GM18870 (cell line): ENCODE measurements around the gene NFS1.
"Not testable (repeated sequence)": the region's sequence is repeated elsewhere in the genome, so short reads cannot be mapped to it uniquely, and the experiment has no call there.

Experiments
- ATAC-seq: cut with Tn5 transposase; IDR thresholded peaks from one replicate; pipeline ENCODE4 v1.9.1; 2021; ENCODE audit warnings: moderate library complexity; ENCODE audit not compliant: unreplicated experiment

Gene NFS1

GRCh38 chr20:35710039-35710438 is 10.9 kb upstream of the NFS1 start:
- ATAC-seq: no peak

DNA sequence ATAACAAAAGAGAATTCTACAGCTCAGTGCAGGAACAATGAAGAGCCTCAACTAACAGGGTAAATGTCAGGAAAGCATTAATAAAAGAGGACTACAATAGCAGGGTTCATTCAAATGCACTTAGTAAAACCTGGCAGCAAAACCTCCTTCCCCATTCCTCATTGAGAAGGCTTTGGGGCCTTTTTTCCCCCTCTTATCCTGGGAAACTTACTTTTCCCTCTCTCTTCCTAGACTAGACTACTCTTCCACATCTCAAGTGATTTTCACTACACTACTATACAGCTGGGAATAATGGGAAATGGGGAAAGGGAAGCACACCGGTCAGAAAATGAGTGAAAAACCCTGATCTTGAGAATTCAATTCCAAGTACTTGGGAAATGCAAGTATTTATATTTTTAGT is 10.1 kb upstream of the NFS1 start:
- ATAC-seq: no peak

DNA sequence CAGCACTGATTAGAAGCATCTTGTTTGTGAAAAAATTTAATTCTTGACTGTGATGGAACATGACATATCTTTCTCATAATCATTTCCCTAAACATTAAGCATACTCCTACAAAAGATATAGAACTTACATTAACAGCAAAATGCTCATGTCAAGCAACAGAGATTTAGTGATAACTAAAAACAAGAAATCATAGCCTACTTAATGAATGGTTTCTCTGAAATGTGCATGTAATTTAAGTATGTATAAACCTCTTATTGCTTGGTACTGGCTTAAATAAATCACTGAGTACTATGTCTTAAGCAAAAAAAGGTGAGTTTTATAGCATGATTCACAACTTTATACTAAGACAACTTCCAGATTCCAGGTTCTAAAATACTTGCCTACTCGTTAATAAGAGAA is 9.3 kb upstream of the NFS1 start:
- no peak for ATAC-seq

- ATAC-seq: not testable (repeated sequence)
These were observed 7.7 kb upstream of the NFS1 start for GRCh38 chr20:35706591-35707529.

DNA sequence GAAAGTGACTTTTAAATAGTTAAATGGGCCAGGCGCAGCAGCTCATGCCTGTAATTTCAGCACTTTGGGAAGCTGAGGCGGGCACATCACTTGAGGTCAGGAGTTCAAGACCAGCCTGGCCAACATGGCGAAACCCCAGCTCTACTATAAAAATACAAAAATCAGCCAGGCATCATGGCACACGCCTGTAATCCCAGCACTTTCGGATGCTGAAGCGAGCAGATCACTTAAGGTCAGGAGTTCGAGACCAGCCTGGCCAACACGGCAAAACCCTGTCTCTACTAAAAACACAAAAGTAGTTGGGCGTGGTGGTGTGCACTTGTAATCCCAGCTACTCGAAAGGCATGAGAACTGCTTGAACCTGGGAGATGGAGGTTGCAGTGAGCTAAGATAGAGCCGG is 6.7 kb upstream of the NFS1 start:
- ATAC-seq: not testable (repeated sequence)

DNA sequence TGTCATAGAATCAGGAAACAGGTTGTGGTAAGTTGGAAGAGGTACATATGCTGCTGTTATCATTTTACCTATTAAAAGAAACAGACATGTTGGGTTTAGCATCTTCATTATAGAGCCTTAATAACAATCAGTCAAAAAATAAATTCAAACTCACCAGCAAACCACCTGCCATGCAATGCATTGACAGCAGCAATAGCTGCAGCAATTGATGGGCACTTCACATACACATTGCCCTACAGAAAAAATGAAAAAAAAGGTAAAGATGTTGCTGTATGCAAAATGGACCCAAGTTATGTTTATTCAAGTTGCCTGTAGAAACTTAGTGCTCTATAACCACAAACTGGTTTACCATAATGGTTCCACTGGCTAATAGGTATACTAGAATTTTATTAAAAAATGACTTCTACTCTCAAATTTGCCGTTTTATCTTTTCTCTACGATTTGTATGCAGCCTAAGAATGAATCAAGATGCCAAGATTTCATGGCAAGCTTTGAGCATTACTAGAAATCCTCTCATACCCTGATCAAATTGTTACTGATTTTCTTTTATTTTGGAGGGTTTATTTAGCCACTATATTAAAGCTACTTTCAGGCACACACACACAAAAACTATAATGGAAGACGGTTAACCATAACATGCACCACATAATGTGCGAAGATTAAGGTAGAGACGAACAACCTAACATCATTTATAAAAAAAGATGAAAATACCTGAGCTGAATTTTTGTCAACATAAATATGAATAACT is 5.5 kb upstream of the NFS1 start:
- no peak for ATAC-seq

DNA sequence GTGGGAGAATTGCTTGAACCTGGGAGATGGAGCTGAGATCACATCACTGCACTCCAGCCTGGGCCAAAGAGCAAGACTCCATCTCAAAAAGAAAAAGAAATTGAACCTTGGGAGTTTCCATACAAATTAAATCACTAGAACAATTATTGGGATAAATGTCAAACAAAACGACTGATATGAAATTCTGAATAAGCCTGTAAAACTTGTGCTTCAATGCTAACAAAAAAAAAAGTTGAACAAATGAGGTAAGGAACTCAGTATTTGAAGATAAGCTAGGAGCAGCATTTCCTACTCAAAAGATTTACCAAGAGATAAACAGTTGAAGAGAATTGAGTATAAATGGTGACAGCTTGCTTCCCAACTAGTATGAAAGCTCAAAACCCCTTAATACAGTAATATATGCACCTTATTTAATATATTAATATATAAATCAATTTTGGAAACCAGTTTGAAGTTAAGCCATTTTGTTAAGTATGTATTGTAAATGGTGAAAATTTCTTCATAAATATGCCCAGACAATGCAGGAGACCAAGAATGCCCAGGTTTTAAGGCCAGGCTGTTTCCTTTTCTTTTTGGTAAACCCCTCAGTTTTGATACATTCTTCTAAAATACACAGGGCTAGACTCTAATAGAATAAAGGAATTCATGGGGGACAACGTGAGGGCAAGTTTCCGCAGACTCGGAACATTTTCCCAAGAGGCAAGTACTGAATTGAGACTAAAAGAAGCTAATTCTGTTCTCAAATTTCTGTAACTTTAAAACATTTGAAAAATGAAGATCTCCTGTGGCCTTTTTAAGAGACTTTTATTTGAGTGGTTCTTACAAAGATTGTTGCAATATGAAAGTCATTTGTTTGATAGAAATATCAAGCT is 3.9 kb upstream of the NFS1 start:
- ATAC-seq: no peak

DNA sequence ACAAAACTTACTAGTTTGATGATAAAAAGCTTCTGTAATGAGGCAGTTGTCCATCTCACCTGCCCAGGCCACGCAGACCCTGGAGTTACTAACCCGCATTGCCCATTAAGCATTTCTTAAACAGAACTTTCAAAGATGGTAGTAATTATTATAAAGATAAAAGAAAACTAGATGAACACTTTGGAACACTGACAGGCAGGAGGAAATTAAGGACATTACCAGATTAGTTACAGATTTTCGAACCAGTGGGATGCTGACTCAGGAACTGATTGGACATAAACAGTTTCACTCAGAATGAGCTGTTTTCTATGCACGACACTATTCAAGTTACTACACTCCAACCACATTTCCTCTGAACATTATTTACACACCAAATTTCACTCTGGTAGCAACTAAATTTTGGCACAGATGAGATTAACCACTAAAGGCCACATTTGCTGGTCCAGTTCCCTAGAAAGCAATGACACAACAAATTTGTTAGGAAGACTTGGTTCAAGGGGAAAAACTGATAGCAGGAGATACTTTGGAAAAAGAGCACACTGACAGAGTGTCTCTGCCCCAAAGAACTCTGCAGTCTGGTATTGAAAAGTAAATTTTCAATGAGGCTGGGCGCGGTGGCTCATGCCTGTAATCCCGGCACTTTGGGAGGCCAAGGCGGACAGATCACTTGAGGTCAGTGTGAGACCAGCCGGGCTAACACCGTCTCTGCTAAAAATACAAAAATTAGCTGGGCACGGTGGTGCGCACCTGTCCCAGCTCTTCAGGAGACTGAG is 3.1 kb upstream of the NFS1 start:
- no peak for ATAC-seq

DNA sequence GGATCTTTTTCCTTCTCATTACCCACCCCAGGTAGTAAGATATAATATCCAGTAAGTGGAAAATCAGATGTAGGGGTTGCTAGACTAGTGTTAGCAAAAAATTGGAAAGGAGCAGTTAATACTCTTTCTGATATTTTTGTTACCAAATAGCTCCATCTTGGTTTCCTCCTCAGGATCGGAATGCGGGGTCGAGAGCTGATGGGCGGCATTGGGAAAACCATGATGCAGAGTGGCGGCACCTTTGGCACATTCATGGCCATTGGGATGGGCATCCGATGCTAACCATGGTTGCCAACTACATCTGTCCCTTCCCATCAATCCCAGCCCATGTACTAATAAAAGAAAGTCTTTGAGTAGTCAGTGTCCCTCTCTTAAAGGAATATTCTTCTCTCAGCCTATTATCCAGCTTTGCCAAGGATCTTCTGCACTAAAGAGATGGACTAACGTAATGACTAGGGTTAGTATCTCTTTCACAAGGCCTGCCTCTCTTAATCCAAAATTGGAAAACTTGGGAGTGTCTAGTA is 1.5 kb upstream of the NFS1 start:
- ATAC-seq: no peak

DNA sequence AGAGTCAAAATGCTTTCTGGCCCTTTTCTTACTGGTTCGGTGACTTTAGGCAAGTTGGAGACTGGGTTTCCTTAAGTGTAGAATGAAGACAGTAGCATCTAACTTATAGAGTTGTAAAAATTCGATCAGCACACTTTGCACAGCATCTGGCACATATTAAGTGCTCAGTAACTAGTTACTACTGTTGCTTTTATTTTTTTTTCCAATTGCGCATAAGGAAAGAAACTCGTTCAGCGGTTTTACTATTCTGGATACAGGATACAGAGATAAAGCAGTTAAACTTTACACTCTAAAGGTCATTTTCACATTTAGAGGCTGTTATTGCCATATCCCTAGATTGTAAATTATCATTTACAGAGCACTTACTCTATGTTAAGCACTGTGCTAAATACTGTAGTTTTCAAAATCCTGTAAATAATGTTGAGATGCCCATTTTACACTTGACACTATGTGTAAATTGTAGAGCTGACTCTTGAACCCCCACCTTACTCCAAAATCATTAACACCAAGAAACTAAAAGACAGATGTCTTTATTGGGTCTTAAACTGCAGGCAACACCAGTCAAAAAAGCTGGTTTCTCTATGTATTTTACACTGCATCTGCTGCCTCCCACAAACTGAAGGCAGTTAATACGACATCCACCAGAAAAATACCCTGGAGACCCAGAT is 939 bp upstream of the NFS1 start:
- no peak for ATAC-seq

- no peak for ATAC-seq
These were observed 640 bp downstream of the NFS1 start for GRCh38 chr20:35698298-35699126.

- no peak for ATAC-seq
These were observed 1.4 kb downstream of the NFS1 start for GRCh38 chr20:35697696-35698297.

DNA sequence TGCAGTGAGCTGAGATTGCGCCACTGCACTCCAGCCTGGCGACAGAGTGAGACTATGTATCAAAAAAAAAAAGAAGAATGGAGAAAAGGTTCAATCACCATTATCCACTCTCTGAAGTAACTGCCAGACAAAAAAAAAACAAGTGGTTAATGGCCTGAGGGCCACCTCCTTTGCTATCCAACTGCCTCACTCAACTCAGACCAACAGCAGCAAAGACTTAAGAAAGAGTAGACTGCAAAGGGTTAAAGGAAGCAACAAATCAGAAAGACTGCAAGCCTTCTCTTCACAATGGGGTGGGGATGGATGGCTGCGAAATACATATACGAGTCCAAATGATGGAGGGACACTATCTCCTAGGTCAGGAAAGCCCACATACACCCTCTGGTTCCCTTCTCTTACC is 3.2 kb downstream of the NFS1 start:
- no peak for ATAC-seq

DNA sequence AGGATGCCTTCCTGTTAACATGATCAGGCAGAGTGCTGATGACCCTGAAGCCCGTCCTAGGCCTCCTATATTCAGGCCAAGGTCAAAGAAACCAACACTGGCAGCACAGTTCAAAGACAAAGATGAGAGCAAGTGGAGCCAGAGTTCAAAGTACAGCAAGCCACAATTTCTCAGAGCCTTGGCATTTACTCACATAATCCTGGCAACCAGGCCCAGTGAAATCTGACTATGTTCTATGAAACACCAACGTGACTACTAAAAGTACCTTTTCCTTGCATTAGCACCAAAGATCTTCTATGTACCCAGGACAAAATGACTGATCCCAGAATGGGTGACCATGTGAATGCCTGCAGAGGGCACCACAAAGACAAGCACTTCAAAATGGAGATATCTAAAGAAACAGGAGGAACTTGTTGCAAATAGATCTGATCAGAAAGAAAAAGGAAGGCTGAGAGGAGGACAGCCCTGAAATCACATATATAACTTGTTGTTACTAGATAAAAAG is 3.9 kb downstream of the NFS1 start:
- ATAC-seq: no peak

DNA sequence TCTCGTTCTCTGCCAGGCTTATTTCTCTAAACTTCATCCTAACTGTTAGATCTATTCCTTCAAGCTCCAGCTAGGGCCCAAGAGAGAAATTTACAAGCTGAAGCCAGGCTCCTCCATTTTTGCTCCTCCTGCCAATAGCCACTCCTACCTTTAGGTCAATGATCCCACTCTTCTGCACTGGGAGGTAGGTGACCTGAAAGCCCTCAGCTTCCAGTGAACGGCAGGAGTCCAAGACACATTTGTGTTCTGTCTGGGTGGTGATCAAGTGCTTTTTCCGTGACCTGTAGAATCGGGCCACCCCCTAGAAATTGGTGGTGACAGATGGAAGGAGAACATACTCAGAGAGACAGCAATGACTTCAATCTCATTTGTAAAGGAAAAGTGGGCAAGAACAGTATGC is 8.9 kb downstream of the NFS1 start:
- no peak for ATAC-seq

- ATAC-seq: not testable (repeated sequence)
These were observed 12.3 kb downstream of the NFS1 start for GRCh38 chr20:35686872-35687271.

GRCh38 chr20:35685368-35685767 is 13.8 kb downstream of the NFS1 start:
- ATAC-seq: not testable (repeated sequence)

- ATAC-seq: no peak
These were observed 17.2 kb downstream of the NFS1 start for GRCh38 chr20:35681960-35682359.
